DND-41 (cell line): ENCODE measurements around the gene PPEF1.

Source experiments
- ATAC-seq: fragments of 200-7000 bp; cut with Tn5 transposase; 3 replicates; pipeline ENCODE4 v1.9.1; 2021; ENCODE audit warnings: low read depth; ENCODE audit not compliant: insufficient read depth
- DNase-seq: peaks from one replicate; pipeline ENCODE4 v3.0.0-alpha.2; 2020
- H2AFZ ChIP-seq: 2 replicates; pipeline ENCODE4 v1.6.0; 2012; ENCODE audit warnings: low read depth, low read length
- H3K27ac ChIP-seq: 2 replicates; pipeline ENCODE4 v1.5.1; 2012; ENCODE audit warnings: low read length, inconsistent platforms
- H3K27me3 ChIP-seq: fragments of 200-600 bp; sonication (generic); 2 replicates; pipeline ENCODE4 v1.6.0; 2012; ENCODE audit warnings: low read length, mild to moderate bottlenecking, inconsistent platforms; ENCODE audit not compliant: insufficient read depth, poor library complexity
- H3K36me3 ChIP-seq: 2 replicates; pipeline ENCODE4 v1.5.1; 2012; ENCODE audit warnings: low read length, inconsistent platforms; ENCODE audit not compliant: insufficient read depth
- H3K4me1 ChIP-seq: 2 replicates; pipeline ENCODE4 v1.5.1; 2012; ENCODE audit warnings: mild to moderate bottlenecking, low read length; ENCODE audit not compliant: insufficient read depth
- H3K4me2 ChIP-seq: 2 replicates; pipeline ENCODE4 v1.6.0; 2012; ENCODE audit warnings: mild to moderate bottlenecking, moderate library complexity, low read length, inconsistent platforms; ENCODE audit not compliant: insufficient read depth
- H3K4me3 ChIP-seq, 2 experiments: fragments of 200-600 bp in 1 of 2; shearing (Covaris generic) in 1 of 2; 2 replicates each; pipeline ENCODE4 v1.5.1; 2012 to 2016; ENCODE audit warnings: inconsistent platforms in 2 of 2, low read length in 2 of 2, mild to moderate bottlenecking in 2 of 2, low read depth in 1 of 2, moderate library complexity in 1 of 2
- H3K79me2 ChIP-seq: 2 replicates; pipeline ENCODE4 v1.6.0; 2012; ENCODE audit warnings: low read length, inconsistent platforms; ENCODE audit not compliant: insufficient read depth
- H3K9ac ChIP-seq: 2 replicates; pipeline ENCODE4 v1.6.0; 2012; ENCODE audit warnings: low read depth, mild to moderate bottlenecking, inconsistent platforms, low read length, moderate library complexity
- H3K9me3 ChIP-seq: 2 replicates; pipeline ENCODE4 v1.5.1; 2012; ENCODE audit warnings: low read length, moderate library complexity, mild to moderate bottlenecking, inconsistent platforms; ENCODE audit not compliant: insufficient read depth, severe bottlenecking
- H4K20me1 ChIP-seq: 2 replicates; pipeline ENCODE4 v1.6.0; 2012; ENCODE audit warnings: low read length; ENCODE audit not compliant: insufficient read depth
- EZH2 ChIP-seq: IDR thresholded peaks from 3 replicates; pipeline ENCODE4 v1.6.1; 2012; ENCODE audit warnings: borderline replicate concordance, low read depth, mild to moderate bottlenecking, moderate library complexity, low read length, inconsistent platforms; ENCODE audit not compliant: severe bottlenecking
- TF ChIP-seq, protein P1 (sequence below): IDR thresholded peaks from 2 replicates; pipeline ENCODE4 v1.5.1; 2012; ENCODE audit warnings: borderline replicate concordance, low read length, moderate library complexity, mild to moderate bottlenecking; ENCODE audit not compliant: poor library complexity, severe bottlenecking; ENCODE audit errors: extremely low read depth

Gene PPEF1

GRCh38 chrX:18769364-18769763 is 61.9 kb downstream of the PPEF1 start:
- TF ChIP-seq EZH2 = no peak
- TF ChIP-seq, protein P1, sequence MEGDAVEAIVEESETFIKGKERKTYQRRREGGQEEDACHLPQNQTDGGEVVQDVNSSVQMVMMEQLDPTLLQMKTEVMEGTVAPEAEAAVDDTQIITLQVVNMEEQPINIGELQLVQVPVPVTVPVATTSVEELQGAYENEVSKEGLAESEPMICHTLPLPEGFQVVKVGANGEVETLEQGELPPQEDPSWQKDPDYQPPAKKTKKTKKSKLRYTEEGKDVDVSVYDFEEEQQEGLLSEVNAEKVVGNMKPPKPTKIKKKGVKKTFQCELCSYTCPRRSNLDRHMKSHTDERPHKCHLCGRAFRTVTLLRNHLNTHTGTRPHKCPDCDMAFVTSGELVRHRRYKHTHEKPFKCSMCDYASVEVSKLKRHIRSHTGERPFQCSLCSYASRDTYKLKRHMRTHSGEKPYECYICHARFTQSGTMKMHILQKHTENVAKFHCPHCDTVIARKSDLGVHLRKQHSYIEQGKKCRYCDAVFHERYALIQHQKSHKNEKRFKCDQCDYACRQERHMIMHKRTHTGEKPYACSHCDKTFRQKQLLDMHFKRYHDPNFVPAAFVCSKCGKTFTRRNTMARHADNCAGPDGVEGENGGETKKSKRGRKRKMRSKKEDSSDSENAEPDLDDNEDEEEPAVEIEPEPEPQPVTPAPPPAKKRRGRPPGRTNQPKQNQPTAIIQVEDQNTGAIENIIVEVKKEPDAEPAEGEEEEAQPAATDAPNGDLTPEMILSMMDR = no peak
- no peaks in the 10 kb centered on the region for H3K79me2 ChIP-seq
- no peaks in the 10 kb centered on the region for H3K36me3 ChIP-seq
- no peaks in the 10 kb centered on the region for H4K20me1 ChIP-seq
- H3K4me1 ChIP-seq = no peaks in the 10 kb centered on the region
- no peak overlapping the region for H3K9ac ChIP-seq
- H3K27me3 ChIP-seq = no peaks in the 10 kb centered on the region
- no peak overlapping the region for H3K4me3 ChIP-seq
- H3K27ac ChIP-seq = no peak overlapping the region
- no peak overlapping the region for H3K4me2 ChIP-seq
- ATAC-seq = no peak
- H3K9me3 ChIP-seq = no peaks in the 10 kb centered on the region
- no peak overlapping the region for H2AFZ ChIP-seq
- no peak for DNase-seq

- Histone ChIP-seq H3K27me3 (no peaks in the 10 kb centered on the region), H4K20me1 (no peaks in the 10 kb centered on the region), H3K9me3 (no peaks in the 10 kb centered on the region), H3K27ac (no peak overlapping the region), H2AFZ (no peak overlapping the region), H3K4me3 (no peak overlapping the region), H3K9ac (no peak overlapping the region), H3K4me2 (no peak overlapping the region), H3K79me2 (no peaks in the 10 kb centered on the region), H3K36me3 (no peaks in the 10 kb centered on the region), H3K4me1 (no peaks in the 10 kb centered on the region)
- TF ChIP-seq EZH2 = no peak
- TF ChIP-seq, protein P1 = no peak
- no peak for DNase-seq
- ATAC-seq = no peak
These were observed 62.5 kb downstream of the PPEF1 start for GRCh38 chrX:18769812-18770573.

DNA sequence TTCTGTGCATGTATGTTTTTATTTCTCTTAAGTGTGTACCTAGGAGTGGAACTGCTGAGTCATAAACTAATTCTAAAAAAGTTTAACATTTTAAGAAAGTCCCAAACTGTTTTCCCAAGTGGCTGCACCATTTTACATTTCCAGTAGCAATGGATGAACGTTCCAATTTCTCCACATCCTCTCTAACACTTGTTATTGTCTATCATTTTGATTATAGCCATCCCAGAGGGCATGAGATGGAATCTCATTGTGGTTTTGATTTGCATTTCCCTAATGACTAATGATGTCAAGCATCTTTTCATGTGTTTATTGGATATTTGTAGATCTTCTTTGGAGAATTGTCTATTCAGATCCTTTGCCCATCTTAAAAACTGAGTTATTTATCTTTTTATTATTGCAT is 82.5 kb downstream of the PPEF1 start:
- no peaks in the 10 kb centered on the region for H3K79me2 ChIP-seq
- no peak for TF ChIP-seq EZH2
- H3K4me1 ChIP-seq = no peaks in the 10 kb centered on the region
- H4K20me1 ChIP-seq = no peaks in the 10 kb centered on the region
- no peak overlapping the region for H3K4me2 ChIP-seq
- H3K27ac ChIP-seq = no peak overlapping the region
- ATAC-seq (no peak), DNase-seq (no peak)
- H3K36me3 ChIP-seq = no peaks in the 10 kb centered on the region
- H3K9ac ChIP-seq = no peak overlapping the region
- no peak overlapping the region for H3K4me3 ChIP-seq
- no peaks in the 10 kb centered on the region for H3K27me3 ChIP-seq
- no peak overlapping the region for H2AFZ ChIP-seq
- H3K9me3 ChIP-seq = no peaks in the 10 kb centered on the region

DNA sequence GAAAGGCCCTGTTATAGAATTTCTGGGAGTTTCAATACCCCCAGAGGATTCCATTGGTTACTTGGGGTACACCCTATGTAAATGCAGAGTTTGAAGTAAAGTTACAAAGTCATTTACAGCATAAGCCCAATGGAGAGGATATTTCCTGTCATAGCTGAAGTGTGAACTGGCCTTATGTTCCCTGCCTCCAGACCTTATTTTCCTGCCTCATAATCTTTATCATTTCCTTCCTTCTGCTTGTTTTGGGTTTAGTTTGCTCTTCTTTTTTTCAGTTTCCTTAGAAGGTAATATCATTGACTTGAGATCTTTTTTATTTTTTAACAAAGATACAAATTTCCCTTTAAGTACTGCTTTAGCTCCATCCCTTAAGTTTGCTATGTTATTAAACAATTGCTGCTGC is 85.4 kb downstream of the PPEF1 start:
- no peaks in the 10 kb centered on the region for H3K9me3 ChIP-seq
- H3K4me1 ChIP-seq = no peaks in the 10 kb centered on the region
- no peak for DNase-seq
- no peak overlapping the region for H3K4me2 ChIP-seq
- H3K9ac ChIP-seq = no peak overlapping the region
- H3K79me2 ChIP-seq = no peaks in the 10 kb centered on the region
- no peak overlapping the region for H3K4me3 ChIP-seq
- no peak for ATAC-seq
- no peaks in the 10 kb centered on the region for H3K27me3 ChIP-seq
- H4K20me1 ChIP-seq = no peaks in the 10 kb centered on the region
- no peak overlapping the region for H3K27ac ChIP-seq
- H2AFZ ChIP-seq = no peak overlapping the region
- no peaks in the 10 kb centered on the region for H3K36me3 ChIP-seq
- TF ChIP-seq, protein P1 = no peak
- TF ChIP-seq EZH2 = no peak
